Transverse colon (tissue), 4 donors: ENCODE results near the gene BCAN.

Experiments
- CTCF ChIP-seq, 5 experiments: fragments of 200-600 bp in 3 of 5; fragments of 450-650 bp in 2 of 5; sonication (generic) in 3 of 5; IDR thresholded peaks; 1 replicate in 2 of 5; 2 replicates in 3 of 5; pipeline ENCODE4 v1.5.1; 2016 to 2017; ENCODE audit warnings: antibody characterized with exemption in 5 of 5, inconsistent platforms in 3 of 5, mild to moderate bottlenecking in 2 of 5, moderate library complexity in 1 of 5
- EP300 ChIP-seq: sonication (generic); formaldehyde crosslinking; IDR thresholded peaks from one replicate; pipeline ENCODE4 v1.6.1; 2017; ENCODE audit warnings: antibody characterized with exemption, low read depth
- POLR2A ChIP-seq: fragments of 450-650 bp; IDR thresholded peaks from one replicate; pipeline ENCODE4 v1.6.1; 2016; ENCODE audit warnings: antibody characterized with exemption, mild to moderate bottlenecking, moderate library complexity
- POLR2AphosphoS5 ChIP-seq, 3 donors: sonication (generic); formaldehyde crosslinking; IDR thresholded peaks; one replicate each; pipeline ENCODE4 v1.6.1; 2016; ENCODE audit warnings: antibody characterized with exemption in 3 of 3

GRCh38 chr1:156595016-156595415 lies 46.9 kb upstream of the BCAN start:
- no peak for TF ChIP-seq CTCF (IDR thresholded peaks at IDR 0.05)
- no peak for TF ChIP-seq POLR2AphosphoS5 (IDR thresholded peaks at IDR 0.05)
- TF ChIP-seq POLR2A = no peak
- no peak for TF ChIP-seq EP300
